ENCODE data around the gene ELF1. TPM values are rescaled to one million over a fixed set of nuclear protein-coding genes. Genes with fewer than 3 reads are reported as not detected.
A peak's percentile ranks its signal among the peaks of the same experiment; 100 is the strongest.
"Not testable (repeated sequence)": the region's sequence is repeated elsewhere in the genome, so short reads cannot be mapped to it uniquely, and the experiment has no call there.

The ELF1 gene
- total RNA-seq, 1 donor from 2014 or later = 136 TPM

GRCh38 chr13:40922437-40923040 lies 96.6 kb downstream of the ELF1 start:
- peak overlapping the region; percentile 69 for H3K27ac Mint-ChIP-seq
- no peaks in the 10 kb centered on the region for H3K27me3 Mint-ChIP-seq
- ChIA-PET POLR2A (interaction anchor here (1.1 to 2.8 kb wide), 9 partner anchors 11 to 210 kb away, joined by 3 to 26 read pairs (median 6); partner anchors contain the start of genes ELF1, KBTBD6, SLC25A15 and WBP4), CTCF (interaction anchor here (1.0 to 2.7 kb wide), 4 partner anchors 12 to 341 kb away, joined by 3 to 8 read pairs (median 4); partner anchors contain the start of gene MTRF1)
- no peaks in the 10 kb centered on the region for H3K9me3 Mint-ChIP-seq
- intact Hi-C loops (cut with micrococcal nuclease) = loop anchor here (5.0 to 10.0 kb wide), 3 partner anchors 210 to 1122 kb away; partner anchors contain the start of genes DGKH, KBTBD6 and NAA16
- TF ChIP-seq, protein P1, sequence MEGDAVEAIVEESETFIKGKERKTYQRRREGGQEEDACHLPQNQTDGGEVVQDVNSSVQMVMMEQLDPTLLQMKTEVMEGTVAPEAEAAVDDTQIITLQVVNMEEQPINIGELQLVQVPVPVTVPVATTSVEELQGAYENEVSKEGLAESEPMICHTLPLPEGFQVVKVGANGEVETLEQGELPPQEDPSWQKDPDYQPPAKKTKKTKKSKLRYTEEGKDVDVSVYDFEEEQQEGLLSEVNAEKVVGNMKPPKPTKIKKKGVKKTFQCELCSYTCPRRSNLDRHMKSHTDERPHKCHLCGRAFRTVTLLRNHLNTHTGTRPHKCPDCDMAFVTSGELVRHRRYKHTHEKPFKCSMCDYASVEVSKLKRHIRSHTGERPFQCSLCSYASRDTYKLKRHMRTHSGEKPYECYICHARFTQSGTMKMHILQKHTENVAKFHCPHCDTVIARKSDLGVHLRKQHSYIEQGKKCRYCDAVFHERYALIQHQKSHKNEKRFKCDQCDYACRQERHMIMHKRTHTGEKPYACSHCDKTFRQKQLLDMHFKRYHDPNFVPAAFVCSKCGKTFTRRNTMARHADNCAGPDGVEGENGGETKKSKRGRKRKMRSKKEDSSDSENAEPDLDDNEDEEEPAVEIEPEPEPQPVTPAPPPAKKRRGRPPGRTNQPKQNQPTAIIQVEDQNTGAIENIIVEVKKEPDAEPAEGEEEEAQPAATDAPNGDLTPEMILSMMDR (IDR thresholded peaks at IDR 0.05) = no peak
- DNase-seq (no peak), ATAC-seq (ENCODE audit: low read depth) (no peak)
- peaks cover 10% of the 10 kb centered on the region for H3K36me3 Mint-ChIP-seq (ENCODE audit: low read depth)
- peak overlapping the region; percentile 66 for H3K4me3 Mint-ChIP-seq
- peaks cover 24% of the 10 kb centered on the region for H3K4me1 Mint-ChIP-seq

DNA sequence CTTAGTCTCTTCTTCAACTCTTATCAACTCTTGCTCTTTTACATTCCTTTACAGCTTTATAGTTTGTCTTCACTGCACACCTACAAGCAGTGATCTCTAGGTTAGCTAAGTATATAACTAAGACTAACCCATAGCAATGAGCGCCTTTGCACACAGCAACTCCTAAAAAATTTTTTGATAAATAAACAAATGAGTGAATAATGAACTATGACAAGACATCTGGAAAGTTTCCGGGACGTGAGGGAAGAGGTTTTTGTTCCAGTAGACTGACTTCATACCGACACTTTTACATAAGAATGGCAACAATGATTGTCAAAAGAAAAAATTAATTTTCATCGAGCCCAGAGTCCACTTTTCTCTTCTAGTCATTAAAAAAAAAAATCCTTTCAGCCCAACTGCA lies 98.3 kb downstream of the ELF1 start:
- Mint-ChIP-seq H3K36me3 (ENCODE audit: low read depth) (peaks cover 6% of the 10 kb centered on the region), H3K27me3 (no peaks in the 10 kb centered on the region), H3K9me3 (no peaks in the 10 kb centered on the region), H3K4me1 (peaks cover 35% of the 10 kb centered on the region), H3K4me3 (peak overlapping the region; percentile 99), H3K27ac (peak overlapping the region; percentile 95)
- no peak for ATAC-seq (ENCODE audit: low read depth)
- ChIA-PET POLR2A (interaction anchor here (1.1 to 2.8 kb wide), 6 partner anchors 13 to 343 kb away, joined by 3 to 26 read pairs (median 14); partner anchors contain the start of genes ELF1, MTRF1, SLC25A15 and WBP4), CTCF (interaction anchor here (0.9 to 2.7 kb wide), 7 partner anchors 9 to 1235 kb away, joined by 3 to 10 read pairs (median 3); no protein-coding TSS in a partner anchor)
- TF ChIP-seq, protein P1 (IDR thresholded peaks at IDR 0.05) = no peak
- intact Hi-C loops (cut with micrococcal nuclease) = loop anchor here (1.0 to 10.0 kb wide), 12 partner anchors 12 to 1124 kb away; partner anchors contain the start of genes DGKH, ELF1, KBTBD6 and MRPS31
- no peak for DNase-seq

GRCh38 chr13:40919901-40920300 lies 99.2 kb downstream of the ELF1 start:
- DNase-seq; H3K4me3 Mint-ChIP-seq; H3K9me3 Mint-ChIP-seq; H3K27me3 Mint-ChIP-seq; H3K36me3 Mint-ChIP-seq (ENCODE audit: low read depth); ATAC-seq (ENCODE audit: low read depth); H3K27ac Mint-ChIP-seq: not testable (repeated sequence)
- intact Hi-C loops (cut with micrococcal nuclease) = loop anchor here (2.0 to 10.0 kb wide), 4 partner anchors 212 to 1125 kb away; partner anchors contain the start of genes DGKH, KBTBD6 and NAA16
- ChIA-PET POLR2A (interaction anchor here (0.5 to 2.8 kb wide), 3 partner anchors 48 to 141 kb away, joined by 6 to 26 read pairs (median 9); partner anchors contain the start of gene WBP4), CTCF (interaction anchor here (1.1 to 1.3 kb wide), 3 partner anchors 8 to 142 kb away, joined by 3 read pairs; no protein-coding TSS in a partner anchor)
- H3K4me1 Mint-ChIP-seq = peaks cover 35% of the 10 kb centered on the region

GRCh38 chr13:40916207-40916998 lies 102.7 kb downstream of the ELF1 start:
- ChIA-PET POLR2A (no interaction called here), CTCF (no interaction called here)
- peaks cover 9% of the 10 kb centered on the region for H3K36me3 Mint-ChIP-seq (ENCODE audit: low read depth)
- no peak for ATAC-seq (ENCODE audit: low read depth)
- no peak overlapping the region for H3K4me3 Mint-ChIP-seq
- TF ChIP-seq, protein P1 (IDR thresholded peaks at IDR 0.05) = no peak
- H3K9me3 Mint-ChIP-seq = no peaks in the 10 kb centered on the region
- H3K27me3 Mint-ChIP-seq = no peaks in the 10 kb centered on the region
- peaks cover 30% of the 10 kb centered on the region for H3K4me1 Mint-ChIP-seq
- no peak overlapping the region for H3K27ac Mint-ChIP-seq
- intact Hi-C loops (cut with micrococcal nuclease) = no loop called here
- no peak for DNase-seq

DNA sequence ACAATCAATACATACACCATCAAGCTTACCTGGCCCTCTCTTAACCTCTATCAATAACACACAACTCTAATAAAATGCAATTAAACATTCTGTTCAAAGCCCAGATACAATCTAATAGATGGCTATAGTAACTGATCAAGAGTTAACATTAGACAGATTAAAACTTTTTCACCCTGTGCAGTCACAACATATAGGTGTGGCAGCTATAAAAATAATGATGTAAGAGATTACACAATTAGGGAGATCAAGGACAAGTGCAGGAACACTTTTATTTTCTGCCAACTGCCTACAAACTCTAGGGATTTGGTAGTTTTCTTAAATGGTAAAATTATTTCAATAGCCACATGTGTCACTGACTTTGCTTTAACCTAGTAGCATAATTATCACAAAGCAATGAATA lies 104.3 kb downstream of the ELF1 start:
- H3K27ac Mint-ChIP-seq; ATAC-seq (ENCODE audit: low read depth); H3K27me3 Mint-ChIP-seq; H3K36me3 Mint-ChIP-seq (ENCODE audit: low read depth); DNase-seq; H3K9me3 Mint-ChIP-seq; CTCF ChIA-PET; H3K4me3 Mint-ChIP-seq; POLR2A ChIA-PET; intact Hi-C loops (cut with micrococcal nuclease): not testable (repeated sequence)
- H3K4me1 Mint-ChIP-seq = peaks cover 15% of the 10 kb centered on the region

Measured in activated B cell treated with CpG ODN at 0.5 μM for 24 hours (primary cell).